Activated CD4-positive, alpha-beta memory T cell treated with anti-CD3 and anti-CD28 coated beads for 36 hours (primary cell): ENCODE results near the gene DDX41. TPM values are rescaled to one million over a fixed set of nuclear protein-coding genes. Genes with fewer than 3 reads are reported as not detected.
A peak's percentile ranks its signal among the peaks of the same experiment; 100 is the strongest.

Experiments used
- CTCF ChIA-PET: fragments of 350-600 bp; sonication (Branson Sonifier 250); formaldehyde crosslinking; loops from one replicate; lab custom pipeline; 2021; ENCODE audit warnings: antibody characterized with exemption, inconsistent platforms; lab: Charles Lee
- POLR2A ChIA-PET: fragments of 350-600 bp; sonication (Branson Sonifier 250); formaldehyde crosslinking; loops from one replicate; lab custom pipeline; 2021; ENCODE audit warnings: antibody characterized with exemption; lab: Charles Lee
- DNase-seq: peaks from one replicate; pipeline ENCODE4 v3.0.0-alpha.2; 2020
- H3K27ac Mint-ChIP-seq: one replicate; pipeline ENCODE4 v1.8.0; 2021; ENCODE audit warnings: mixed read lengths
- H3K27me3 Mint-ChIP-seq: one replicate; pipeline ENCODE4 v1.8.0; 2021; ENCODE audit warnings: mixed read lengths
- H3K36me3 Mint-ChIP-seq: one replicate; pipeline ENCODE4 v1.8.0; 2021; ENCODE audit warnings: mixed read lengths
- H3K4me1 Mint-ChIP-seq: one replicate; pipeline ENCODE4 v1.8.0; 2021; ENCODE audit warnings: low read depth, mixed read lengths
- H3K4me3 Mint-ChIP-seq: one replicate; pipeline ENCODE4 v1.8.0; 2021; ENCODE audit warnings: mild to moderate bottlenecking, mixed read lengths
- H3K9me3 Mint-ChIP-seq: one replicate; pipeline ENCODE4 v1.8.0; 2021; ENCODE audit warnings: mixed read lengths
- intact Hi-C: fragments of 100-400 bp; cut with micrococcal nuclease; formaldehyde crosslinking; loops from one replicate; pipeline ENCODE4 v1.15.1; 2023
- total RNA-seq, 2 experiments: library from RNA; stranded (reverse); gene quantifications; one replicate each; pipeline ENCODE4 v1.2.3, GENCODE V29; 2021

DDX41 gene
- total RNA-seq, 2 experiments from 2014 or later: 143 to 145 TPM

DNA sequence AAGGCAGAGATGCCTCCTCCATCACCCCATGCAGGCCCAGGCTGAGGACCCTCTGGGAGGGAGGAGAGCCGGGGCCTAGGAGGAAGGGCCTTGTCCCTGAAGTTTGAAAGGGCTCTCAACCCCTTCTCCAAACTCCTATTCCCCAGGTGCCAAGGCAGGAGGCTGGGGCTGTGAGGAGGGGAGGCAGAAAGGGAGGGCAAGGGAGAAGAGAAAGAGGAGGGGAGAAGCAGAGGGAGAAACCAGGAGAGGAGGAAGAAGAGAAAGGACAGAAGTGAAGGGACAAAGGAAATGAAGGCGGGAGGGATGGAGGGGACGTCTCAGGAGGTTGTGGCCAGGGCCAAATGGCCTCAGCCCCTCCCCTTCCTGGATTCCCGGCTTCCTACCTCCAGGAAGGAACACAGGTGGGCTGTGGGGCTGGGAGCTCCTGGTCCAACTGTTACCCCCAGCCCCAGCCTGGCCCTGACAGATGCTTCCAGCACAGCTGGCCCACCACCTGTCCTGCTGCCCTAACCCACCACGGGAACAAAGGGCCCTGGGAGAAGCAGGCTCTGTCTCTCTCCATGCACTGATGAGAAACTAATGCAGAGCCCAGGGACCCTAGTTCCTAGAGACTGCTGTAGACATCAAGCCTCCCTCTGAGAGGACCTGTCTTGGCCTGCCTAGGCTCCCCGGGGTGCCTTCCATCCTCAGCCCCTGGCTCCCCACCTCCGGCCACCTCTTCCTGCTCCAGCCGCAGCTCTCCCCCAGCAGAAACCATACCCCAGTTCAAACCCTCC, 46.8 kb downstream of the DDX41 start:
- ChIA-PET POLR2A (no interaction called here), CTCF (interaction anchor here (1.4 to 5.1 kb wide), 4 partner anchors 13 to 67 kb away, joined by 5 to 24 read pairs (median 10); no protein-coding TSS in a partner anchor)
- no peaks in the 10 kb centered on the region for H3K9me3 Mint-ChIP-seq
- no peak overlapping the region for H3K4me3 Mint-ChIP-seq
- H3K27ac Mint-ChIP-seq: no peak overlapping the region
- peaks cover 5% of the 10 kb centered on the region for H3K27me3 Mint-ChIP-seq
- H3K4me1 Mint-ChIP-seq: peaks cover 11% of the 10 kb centered on the region
- no peak for DNase-seq
- intact Hi-C loops: no loop called here
- H3K36me3 Mint-ChIP-seq: no peaks in the 10 kb centered on the region

DNA sequence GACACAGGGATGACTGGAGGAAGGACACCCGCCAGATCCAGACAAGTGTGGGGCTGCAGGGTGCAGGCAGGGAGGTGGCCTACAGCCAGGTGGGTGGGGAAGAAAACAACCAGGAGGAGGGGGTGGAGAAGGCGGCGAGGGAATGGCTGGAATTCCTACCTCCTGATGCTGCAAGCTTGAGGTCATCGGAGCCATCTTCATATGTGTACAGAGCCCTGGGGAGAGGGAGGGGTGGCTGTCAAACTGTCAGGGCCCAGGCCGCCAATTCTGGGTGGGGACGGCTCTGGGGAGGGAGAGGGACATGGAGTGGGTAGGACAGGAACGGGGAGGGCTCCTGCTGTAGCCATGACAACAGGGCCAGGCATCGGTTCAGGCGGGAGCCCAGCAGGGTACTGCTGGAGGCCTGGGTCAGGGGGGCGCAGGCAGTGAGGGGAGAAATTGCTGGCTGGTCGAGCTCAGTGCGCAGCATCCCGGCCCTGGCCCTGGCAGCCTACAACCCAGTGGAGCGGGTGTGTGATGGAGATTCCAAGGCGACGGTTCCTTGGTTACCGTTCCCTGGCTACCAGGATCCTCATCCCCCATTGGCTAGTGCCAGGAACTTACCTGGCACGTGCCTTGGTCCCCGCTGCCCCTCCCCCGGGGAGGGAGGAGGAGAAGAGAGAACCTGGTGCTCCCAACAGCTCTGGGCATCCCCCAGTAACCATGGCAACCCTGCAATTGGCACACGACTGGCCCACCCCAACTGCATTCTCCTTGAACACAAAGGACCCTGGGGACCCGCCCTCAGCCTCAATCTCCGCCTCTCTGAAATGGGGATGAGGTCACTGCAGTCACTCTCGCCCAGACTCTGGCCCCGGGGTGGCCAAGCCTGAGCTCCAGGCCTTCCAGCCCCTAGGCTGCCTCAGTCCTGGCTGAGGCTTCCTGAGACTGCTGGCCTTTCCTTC, 47.8 kb downstream of the DDX41 start:
- H3K4me3 Mint-ChIP-seq: no peak overlapping the region
- H3K4me1 Mint-ChIP-seq: peaks cover 7% of the 10 kb centered on the region
- no peaks in the 10 kb centered on the region for H3K36me3 Mint-ChIP-seq
- CTCF ChIA-PET: interaction anchor here (1.4 to 1.8 kb wide), 2 partner anchors 12 to 14 kb away, joined by 5 to 7 read pairs; no protein-coding TSS in a partner anchor
- POLR2A ChIA-PET: no interaction called here
- H3K27me3 Mint-ChIP-seq: peaks cover 2% of the 10 kb centered on the region
- no peak overlapping the region for H3K27ac Mint-ChIP-seq
- intact Hi-C loops: no loop called here
- no peak for DNase-seq
- no peaks in the 10 kb centered on the region for H3K9me3 Mint-ChIP-seq

DNA sequence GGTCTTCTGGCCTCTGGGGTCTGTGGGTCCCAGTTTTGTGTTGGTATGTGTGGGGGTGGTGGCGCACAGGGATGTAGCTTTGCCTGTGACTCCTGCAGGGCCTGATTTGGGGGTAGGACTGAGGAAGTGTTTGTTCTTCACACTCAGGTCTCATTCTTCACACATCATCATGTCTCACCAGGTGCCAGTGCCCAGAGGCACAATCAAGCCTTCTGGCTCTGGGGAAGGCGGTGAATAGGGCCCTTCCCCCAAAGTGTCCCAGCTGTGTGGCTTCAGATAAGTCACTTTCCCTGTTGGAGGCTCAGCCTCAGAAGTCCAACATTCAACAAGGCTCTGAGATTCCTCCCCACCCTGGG, 48.5 kb downstream of the DDX41 start:
- ChIA-PET CTCF (interaction anchor here (1.4 to 1.8 kb wide), 2 partner anchors 11 to 13 kb away, joined by 5 to 7 read pairs; no protein-coding TSS in a partner anchor), POLR2A (no interaction called here)
- no peak overlapping the region for H3K27ac Mint-ChIP-seq
- no peak overlapping the region for H3K4me3 Mint-ChIP-seq
- H3K9me3 Mint-ChIP-seq: no peaks in the 10 kb centered on the region
- H3K27me3 Mint-ChIP-seq: no peaks in the 10 kb centered on the region
- intact Hi-C loops: no loop called here
- no peak for DNase-seq
- H3K4me1 Mint-ChIP-seq: peaks cover 6% of the 10 kb centered on the region
- H3K36me3 Mint-ChIP-seq: no peaks in the 10 kb centered on the region

DNA sequence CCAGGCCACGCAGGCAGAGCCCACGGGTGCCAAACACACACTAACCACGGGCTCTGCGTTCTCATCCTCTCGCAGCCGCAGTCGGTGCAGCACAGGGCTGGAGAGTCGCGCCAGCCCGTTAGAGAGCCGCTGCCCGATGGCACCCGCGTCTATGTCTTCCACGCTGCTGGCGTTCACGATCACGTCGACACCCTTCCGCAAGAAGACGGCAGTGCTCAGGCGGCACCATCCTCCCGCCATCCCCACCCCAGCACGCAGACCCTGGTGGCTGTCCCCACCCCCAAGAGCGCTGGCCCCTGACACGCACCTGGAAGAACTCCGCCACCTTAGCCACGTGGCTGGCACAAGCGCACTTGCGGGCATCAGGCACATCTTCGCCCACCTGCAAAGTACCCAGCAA, 49.3 kb downstream of the DDX41 start:
- Mint-ChIP-seq H3K4me3 (no peak overlapping the region), H3K27me3 (no peaks in the 10 kb centered on the region), H3K27ac (no peak overlapping the region), H3K4me1 (peaks cover 6% of the 10 kb centered on the region), H3K36me3 (no peaks in the 10 kb centered on the region), H3K9me3 (no peaks in the 10 kb centered on the region)
- CTCF ChIA-PET: interaction anchor here (1.8 kb wide), 1 partner anchor 12 kb away, joined by 7 read pairs; no protein-coding TSS in a partner anchor
- no peak for DNase-seq
- POLR2A ChIA-PET: no interaction called here
- intact Hi-C loops: no loop called here

DNA sequence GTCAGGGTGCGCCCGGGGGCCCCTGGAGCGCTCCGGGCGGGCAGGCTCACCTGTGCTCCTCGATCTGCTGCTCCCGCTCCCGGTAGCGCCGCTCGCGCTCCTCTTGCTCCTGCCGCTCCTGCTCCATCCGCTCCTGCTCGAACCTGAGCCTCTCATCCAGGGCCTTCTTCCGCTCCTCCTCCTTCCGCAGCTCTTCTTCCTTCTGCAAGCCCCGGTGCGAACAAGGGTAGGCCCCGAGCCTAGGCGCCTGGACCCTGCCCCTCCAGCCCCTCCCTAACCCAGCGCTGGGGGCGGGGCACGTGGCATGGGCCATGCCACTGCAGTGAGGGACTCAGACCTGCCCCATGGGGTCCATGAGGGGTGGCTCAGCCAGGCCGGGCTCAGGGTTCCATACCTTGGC, 49.9 kb downstream of the DDX41 start:
- no peaks in the 10 kb centered on the region for H3K9me3 Mint-ChIP-seq
- no peak overlapping the region for H3K4me3 Mint-ChIP-seq
- CTCF ChIA-PET: interaction anchor here (1.7 kb wide), 1 partner anchor 63 kb away, joined by 8 read pairs; no protein-coding TSS in a partner anchor
- intact Hi-C loops: no loop called here
- no peaks in the 10 kb centered on the region for H3K36me3 Mint-ChIP-seq
- no peak overlapping the region for H3K27ac Mint-ChIP-seq
- peaks cover 7% of the 10 kb centered on the region for H3K4me1 Mint-ChIP-seq
- no peak for DNase-seq
- POLR2A ChIA-PET: no interaction called here
- H3K27me3 Mint-ChIP-seq: no peaks in the 10 kb centered on the region

DNA sequence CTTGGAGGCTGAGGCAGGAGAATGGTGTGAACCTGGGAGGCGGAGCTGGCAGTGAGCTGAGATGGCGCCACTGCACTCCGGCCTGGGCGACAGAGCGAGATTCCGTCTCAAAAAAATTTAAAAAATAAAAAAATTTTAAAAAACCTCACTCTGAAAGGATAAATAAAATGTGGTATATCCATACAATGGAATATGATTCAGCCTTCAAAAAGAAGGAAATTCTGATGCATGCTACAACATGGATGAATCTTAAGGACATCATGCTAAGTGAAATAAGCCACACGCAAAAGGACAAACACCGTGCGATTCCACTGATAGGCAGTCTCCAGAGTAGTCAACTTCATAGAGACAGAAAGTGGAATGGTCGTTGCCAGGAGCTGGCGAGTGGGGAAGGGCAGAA, 51.7 kb downstream of the DDX41 start:
- Mint-ChIP-seq H3K9me3 (no peaks in the 10 kb centered on the region), H3K36me3 (no peaks in the 10 kb centered on the region), H3K4me1 (peaks cover 10% of the 10 kb centered on the region), H3K27me3 (no peaks in the 10 kb centered on the region), H3K27ac (no peak overlapping the region), H3K4me3 (no peak overlapping the region)
- ChIA-PET POLR2A (no interaction called here), CTCF (interaction anchor here (0.6 to 1.7 kb wide), 6 partner anchors 8 to 62 kb away, joined by 3 to 8 read pairs (median 3); no protein-coding TSS in a partner anchor)
- no peak for DNase-seq
- intact Hi-C loops: no loop called here

DNA sequence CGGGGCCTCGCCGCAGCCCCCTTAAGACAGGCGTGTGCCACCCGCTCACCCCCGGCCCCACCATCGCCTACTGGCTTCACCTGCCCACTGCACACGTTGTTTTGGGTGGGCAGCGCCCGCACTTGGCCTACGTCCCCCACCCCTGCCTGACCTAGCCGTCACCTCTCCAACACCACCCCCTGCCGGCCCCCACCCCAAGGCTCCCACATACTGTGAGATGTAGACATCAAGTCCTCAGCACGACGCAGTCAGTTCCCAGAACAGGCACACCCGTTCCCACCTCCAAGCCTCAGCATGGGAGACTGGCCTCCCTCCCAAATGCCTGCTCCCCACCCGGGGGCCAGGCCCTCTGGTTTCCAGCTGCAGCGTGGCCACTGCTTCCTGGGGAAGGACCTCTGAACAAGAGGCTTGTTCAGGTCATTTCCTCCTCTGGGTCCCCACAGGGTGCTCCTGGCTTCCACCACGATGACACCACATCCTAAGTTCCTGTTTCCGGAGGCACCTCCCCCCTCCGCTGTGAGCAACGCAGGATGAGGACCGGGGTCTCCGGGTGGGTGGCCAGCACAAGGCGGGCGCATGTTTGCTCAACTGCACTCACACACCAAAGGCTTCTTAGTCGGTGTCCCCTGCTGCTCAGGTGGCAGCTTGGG, 54.6 kb downstream of the DDX41 start:
- ChIA-PET POLR2A (no interaction called here), CTCF (interaction anchor here (1.0 to 29.1 kb wide), 2 partner anchors 39 to 57 kb away, joined by 4 to 624 read pairs; partner anchors contain the start of genes F12 and PFN3)
- Mint-ChIP-seq H3K36me3 (no peaks in the 10 kb centered on the region), H3K9me3 (no peaks in the 10 kb centered on the region), H3K27me3 (no peaks in the 10 kb centered on the region), H3K4me1 (peaks cover 12% of the 10 kb centered on the region), H3K27ac (no peak overlapping the region), H3K4me3 (peak overlapping the region; percentile 28)
- DNase-seq: peak; percentile 32
- intact Hi-C loops: no loop called here

Other genes with a start within 250 kb of the DDX41 start
- 10 to 100 TPM; 21.7 to 22.1 TPM for gene RAB24, start 213.2 kb downstream of the DDX41 start, total RNA-seq
- 100 to 1,000 TPM; 247 to 248 TPM for gene PRELID1, start 213.2 kb downstream of the DDX41 start, total RNA-seq
- 10 to 100 TPM; 31.2 to 33.4 TPM for gene MXD3, start 205.1 kb downstream of the DDX41 start, total RNA-seq
- 100 to 1,000 TPM in 1 of 2 experiments, 10 to 100 TPM in 1; 98.3 to 104 TPM for gene LMAN2, start 165.3 kb downstream of the DDX41 start, total RNA-seq
- gene RGS14, start 159.0 kb downstream of the DDX41 start, total RNA-seq: 10 to 100 TPM; 43.9 to 47.2 TPM
- gene SLC34A1, start 132.5 kb downstream of the DDX41 start, total RNA-seq: under 1 TPM in 1 of 2 experiments, not detected in 1; 0.15 TPM
- not detected for gene PFN3, start 116.3 kb downstream of the DDX41 start, total RNA-seq
- 1 to 10 TPM; 5.1 to 5.9 TPM for gene F12, start 107.4 kb downstream of the DDX41 start, total RNA-seq
- 100 to 1,000 TPM; 177 to 178 TPM for gene GRK6, start 90.3 kb downstream of the DDX41 start, total RNA-seq
- 10 to 100 TPM; 13.3 to 13.6 TPM for gene PRR7, start 70.1 kb downstream of the DDX41 start, total RNA-seq
- gene DBN1, start 43.3 kb downstream of the DDX41 start, total RNA-seq: 10 to 100 TPM; 12.1 to 15.9 TPM
- 10 to 100 TPM; 50.2 to 56.6 TPM for gene PDLIM7, start 19.4 kb downstream of the DDX41 start, total RNA-seq
- 1 to 10 TPM in 1 of 2 experiments, under 1 TPM in 1; 0.52 to 1.3 TPM for gene DOK3, start 7.1 kb downstream of the DDX41 start, total RNA-seq
- 10 to 100 TPM; 70.7 to 75.4 TPM for gene FAM193B, start 37.6 kb upstream of the DDX41 start, total RNA-seq
- 100 to 1,000 TPM; 135 to 144 TPM for gene TMED9, start 75.2 kb upstream of the DDX41 start, total RNA-seq
- gene B4GALT7, start 83.2 kb upstream of the DDX41 start, total RNA-seq: 10 to 100 TPM; 15.4 to 16.2 TPM